ENCODE results near the gene SRRM1. TPM values are rescaled to one million over a fixed set of nuclear protein-coding genes. Genes with fewer than 3 reads are reported as not detected.

The SRRM1 gene
- total and polyA plus RNA-seq, 2 of the 8 experiments (the other 6 are each of a cell fraction or from before 2014, with no cell fraction given) = 77.1 to 255 TPM

- no peak for TF ChIP-seq BRCA1 (IDR thresholded peaks at IDR 0.05; ENCODE audit: low read depth, low read length)
Measured at GRCh38 chr1:24713736-24714135, 70.6 kb downstream of the SRRM1 start (continued).

All from H1 (cell line).